Measurements from ENCODE around the gene CALHM6.

The CALHM6 gene

GRCh38 chr6:116417661-116418060, 43.5 kb upstream of the CALHM6 start:
- H3F3A ChIP-seq (ENCODE audit: insufficient read depth, low read length) = no peaks in the 10 kb centered on the region
- H4K20me1 ChIP-seq (ENCODE audit: insufficient read depth, low read length) = no peaks in the 10 kb centered on the region
- H3K4me1 ChIP-seq (ENCODE audit: low read length) = no peaks in the 10 kb centered on the region
- H3K27ac ChIP-seq (ENCODE audit: low read length) = no peak overlapping the region
- H3K27me3 ChIP-seq (replicated peaks; ENCODE audit: insufficient read depth, low read length) = no peaks in the 10 kb centered on the region
- no peaks in the 10 kb centered on the region for H3K36me3 ChIP-seq (replicated peaks; ENCODE audit: insufficient read depth, low read length)
- H3K9ac ChIP-seq (ENCODE audit: low read length) = no peak overlapping the region
- H3K4me3 ChIP-seq (ENCODE audit: low read length) = no peak overlapping the region
- H3K79me2 ChIP-seq (ENCODE audit: low read length) = no peaks in the 10 kb centered on the region
- no peak for TF ChIP-seq EZH2 (optimal IDR thresholded peaks at IDR 0.05; ENCODE audit: low read depth, low read length)
- TF ChIP-seq, protein P1, sequence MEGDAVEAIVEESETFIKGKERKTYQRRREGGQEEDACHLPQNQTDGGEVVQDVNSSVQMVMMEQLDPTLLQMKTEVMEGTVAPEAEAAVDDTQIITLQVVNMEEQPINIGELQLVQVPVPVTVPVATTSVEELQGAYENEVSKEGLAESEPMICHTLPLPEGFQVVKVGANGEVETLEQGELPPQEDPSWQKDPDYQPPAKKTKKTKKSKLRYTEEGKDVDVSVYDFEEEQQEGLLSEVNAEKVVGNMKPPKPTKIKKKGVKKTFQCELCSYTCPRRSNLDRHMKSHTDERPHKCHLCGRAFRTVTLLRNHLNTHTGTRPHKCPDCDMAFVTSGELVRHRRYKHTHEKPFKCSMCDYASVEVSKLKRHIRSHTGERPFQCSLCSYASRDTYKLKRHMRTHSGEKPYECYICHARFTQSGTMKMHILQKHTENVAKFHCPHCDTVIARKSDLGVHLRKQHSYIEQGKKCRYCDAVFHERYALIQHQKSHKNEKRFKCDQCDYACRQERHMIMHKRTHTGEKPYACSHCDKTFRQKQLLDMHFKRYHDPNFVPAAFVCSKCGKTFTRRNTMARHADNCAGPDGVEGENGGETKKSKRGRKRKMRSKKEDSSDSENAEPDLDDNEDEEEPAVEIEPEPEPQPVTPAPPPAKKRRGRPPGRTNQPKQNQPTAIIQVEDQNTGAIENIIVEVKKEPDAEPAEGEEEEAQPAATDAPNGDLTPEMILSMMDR (IDR thresholded peaks at IDR 0.05; ENCODE audit: low read length) = no peak
- H3K4me2 ChIP-seq (ENCODE audit: low read depth, low read length) = no peak overlapping the region
- DNase-seq = no peak
- H3K9me2 ChIP-seq (replicated peaks; ENCODE audit: insufficient read depth, low read length) = no peaks in the 10 kb centered on the region
- no peaks in the 10 kb centered on the region for H3K9me3 ChIP-seq (replicated peaks; ENCODE audit: insufficient read depth, low read length)
- H2AFZ ChIP-seq (ENCODE audit: low read length) = no peak overlapping the region

- no peaks in the 10 kb centered on the region for H4K20me1 ChIP-seq (ENCODE audit: insufficient read depth, low read length)
- no peaks in the 10 kb centered on the region for H3K4me1 ChIP-seq (ENCODE audit: low read length)
- H3K27me3 ChIP-seq (replicated peaks; ENCODE audit: insufficient read depth, low read length) = no peaks in the 10 kb centered on the region
- H2AFZ ChIP-seq (ENCODE audit: low read length) = no peak overlapping the region
- H3K36me3 ChIP-seq (replicated peaks; ENCODE audit: insufficient read depth, low read length) = no peaks in the 10 kb centered on the region
- no peak overlapping the region for H3K9ac ChIP-seq (ENCODE audit: low read length)
- H3K4me2 ChIP-seq (ENCODE audit: low read depth, low read length) = no peak overlapping the region
- H3K9me2 ChIP-seq (replicated peaks; ENCODE audit: insufficient read depth, low read length) = no peaks in the 10 kb centered on the region
- TF ChIP-seq EZH2phosphoT487 (IDR thresholded peaks at IDR 0.05; ENCODE audit: low read length) (no peak), EZH2 (optimal IDR thresholded peaks at IDR 0.05; ENCODE audit: low read depth, low read length) (no peak)
- TF ChIP-seq, protein P1 (IDR thresholded peaks at IDR 0.05; ENCODE audit: low read length) = no peak
- no peaks in the 10 kb centered on the region for H3K79me2 ChIP-seq (ENCODE audit: low read length)
- H3K27ac ChIP-seq (ENCODE audit: low read length) = no peak overlapping the region
- no peaks in the 10 kb centered on the region for H3F3A ChIP-seq (ENCODE audit: insufficient read depth, low read length)
- H3K4me3 ChIP-seq (ENCODE audit: low read length) = no peak overlapping the region
- DNase-seq = no peak
- H3K9me3 ChIP-seq (replicated peaks; ENCODE audit: insufficient read depth, low read length) = no peaks in the 10 kb centered on the region
Measured at GRCh38 chr6:116419069-116419786, 41.9 kb upstream of the CALHM6 start.

DNA sequence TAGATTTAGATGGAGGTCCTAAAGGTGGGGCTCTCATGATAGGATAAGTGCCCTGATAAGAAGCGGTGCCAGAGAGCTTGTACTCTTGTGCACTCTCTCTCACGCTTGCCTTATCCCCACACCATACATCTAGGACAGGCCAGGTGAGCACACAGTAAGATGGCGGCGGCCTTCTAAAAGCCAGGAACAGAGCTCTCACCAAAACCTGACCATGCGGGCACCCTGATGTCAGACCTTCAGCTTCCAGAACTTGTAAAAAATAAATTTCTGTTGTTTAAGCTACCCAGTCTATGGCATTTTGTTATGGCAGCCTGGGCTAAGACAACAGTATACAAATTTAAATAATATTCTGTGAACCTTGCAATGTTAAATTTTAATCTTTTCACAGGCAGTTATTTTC, 40.8 kb upstream of the CALHM6 start:
- H3K4me1 ChIP-seq (ENCODE audit: low read length) = no peaks in the 10 kb centered on the region
- no peaks in the 10 kb centered on the region for H3K27me3 ChIP-seq (replicated peaks; ENCODE audit: insufficient read depth, low read length)
- H3K9me2 ChIP-seq (replicated peaks; ENCODE audit: insufficient read depth, low read length) = no peaks in the 10 kb centered on the region
- no peak overlapping the region for H3K4me2 ChIP-seq (ENCODE audit: low read depth, low read length)
- H3K9ac ChIP-seq (ENCODE audit: low read length) = no peak overlapping the region
- DNase-seq = no peak
- no peaks in the 10 kb centered on the region for H4K20me1 ChIP-seq (ENCODE audit: insufficient read depth, low read length)
- no peak overlapping the region for H3K27ac ChIP-seq (ENCODE audit: low read length)
- no peak overlapping the region for H2AFZ ChIP-seq (ENCODE audit: low read length)
- no peaks in the 10 kb centered on the region for H3F3A ChIP-seq (ENCODE audit: insufficient read depth, low read length)
- no peaks in the 10 kb centered on the region for H3K9me3 ChIP-seq (replicated peaks; ENCODE audit: insufficient read depth, low read length)
- no peak overlapping the region for H3K4me3 ChIP-seq (ENCODE audit: low read length)
- no peaks in the 10 kb centered on the region for H3K79me2 ChIP-seq (ENCODE audit: low read length)
- no peaks in the 10 kb centered on the region for H3K36me3 ChIP-seq (replicated peaks; ENCODE audit: insufficient read depth, low read length)
- TF ChIP-seq EZH2phosphoT487 (IDR thresholded peaks at IDR 0.05; ENCODE audit: low read length) (no peak), EZH2 (optimal IDR thresholded peaks at IDR 0.05; ENCODE audit: low read depth, low read length) (no peak)
- TF ChIP-seq, protein P1 (IDR thresholded peaks at IDR 0.05; ENCODE audit: low read length) = no peak
